Common myeloid progenitor, CD34-positive (primary cell): ENCODE data around the gene ZNF410.

ENCODE experiments used
- CTCF ChIA-PET: fragments of 350-600 bp; sonication (Branson Sonifier 250); formaldehyde crosslinking; loops from one replicate; lab custom pipeline; 2021; ENCODE audit warnings: antibody characterized with exemption; lab: Charles Lee
- POLR2A ChIA-PET: fragments of 350-600 bp; sonication (Branson Sonifier 250); formaldehyde crosslinking; loops from one replicate; lab custom pipeline; 2021; ENCODE audit warnings: antibody characterized with exemption; lab: Charles Lee
- DNase-seq, 3 donors: peaks; one replicate each; pipeline versions ENCODE4 v3.0.0 to v3.0.0-alpha.2; 2013
- H3K27ac ChIP-seq, 2 experiments: 1 replicate in 1 of 2; 2 replicates in 1 of 2; pipeline ENCODE4 v1.7.0; 2013; ENCODE audit warnings: inconsistent platforms in 2 of 2, low read length in 2 of 2, mild to moderate bottlenecking in 2 of 2, low read depth in 1 of 2, moderate library complexity in 1 of 2; ENCODE audit not compliant: severe bottlenecking in 2 of 2, insufficient read depth in 1 of 2, poor library complexity in 1 of 2
- H3K27me3 ChIP-seq, 5 experiments: replicated peaks in 2 of 5; 1 replicate in 3 of 5; 2 replicates in 2 of 5; pipeline versions ENCODE4 v1.6.1 to v1.7.0; 2013; ENCODE audit warnings: low read length in 4 of 5, mild to moderate bottlenecking in 2 of 5, moderate library complexity in 2 of 5, inconsistent platforms in 1 of 5; ENCODE audit not compliant: insufficient read depth in 5 of 5, control insufficient read depth in 4 of 5
- H3K36me3 ChIP-seq, 4 experiments: 1 replicate in 2 of 4; 2 replicates in 2 of 4; pipeline versions ENCODE4 v1.6.1 to v1.7.0; 2013; ENCODE audit warnings: low read length in 3 of 4, control low read depth in 1 of 4, mild to moderate bottlenecking in 1 of 4; ENCODE audit not compliant: control insufficient read depth in 4 of 4, insufficient read depth in 4 of 4
- H3K4me1 ChIP-seq, 4 experiments: 1 replicate in 3 of 4; 2 replicates in 1 of 4; pipeline versions ENCODE4 v1.6.1 to v1.7.1; 2013; ENCODE audit warnings: low read length in 3 of 4, mild to moderate bottlenecking in 3 of 4, control low read depth in 1 of 4, inconsistent platforms in 1 of 4, moderate library complexity in 1 of 4; ENCODE audit not compliant: control insufficient read depth in 4 of 4, insufficient read depth in 4 of 4; ENCODE audit errors: control extremely low read depth in 1 of 4
- H3K4me3 ChIP-seq, 7 experiments: 1 replicate in 4 of 7; 2 replicates in 3 of 7; pipeline versions ENCODE4 v1.5.1 to v1.7.0; 2013; ENCODE audit warnings: mild to moderate bottlenecking in 7 of 7, low read length in 6 of 7, moderate library complexity in 6 of 7, inconsistent platforms in 2 of 7, low read depth in 2 of 7, control low read depth in 1 of 7; ENCODE audit not compliant: insufficient read depth in 4 of 7, control insufficient read depth in 1 of 7; ENCODE audit errors: extremely low read depth in 1 of 7
- H3K9me3 ChIP-seq, 5 experiments: 1 replicate in 4 of 5; 2 replicates in 1 of 5; pipeline versions ENCODE4 v1.6.1 to v1.7.1; 2013; ENCODE audit warnings: low read length in 4 of 5, mild to moderate bottlenecking in 2 of 5, inconsistent platforms in 1 of 5, low read depth in 1 of 5, moderate library complexity in 1 of 5; ENCODE audit not compliant: control insufficient read depth in 4 of 5, insufficient read depth in 2 of 5; ENCODE audit errors: control extremely low read depth in 1 of 5
- WGBS: methylation state at CpG from one replicate; pipeline ENCODE4 v1.1.5; 2013; ENCODE audit not compliant: insufficient coverage; 5-methylcytosine and 5-hydroxymethylcytosine counted together

ZNF410 gene

GRCh38 chr14:73851000-73851399 lies 35.7 kb upstream of the ZNF410 start:
- Histone ChIP-seq H3K36me3 (no peaks in the 10 kb centered on the region), H3K4me1 (peaks cover 2 to 21% (median 16%) of the 10 kb centered on the region in 4 experiments), H3K27me3 (no peaks in the 10 kb centered on the region), H3K27ac (peak overlapping the region in 1 of 2 experiments; percentile 89), H3K4me3 (peak overlapping the region in 6 of 7 experiments; percentile 72 to 96 (median 84)), H3K9me3 (no peaks in the 10 kb centered on the region)
- DNase-seq: peak in 1 of 3 donors; percentile 9
- WGBS: 93% methylated on average over 6 of the region's 6 CpGs
- ChIA-PET POLR2A (no interaction called here), CTCF (interaction anchor here (0.6 to 2.6 kb wide), 9 partner anchors 11 to 363 kb away, joined by 3 to 9 read pairs (median 4); no protein-coding TSS in a partner anchor)

DNA sequence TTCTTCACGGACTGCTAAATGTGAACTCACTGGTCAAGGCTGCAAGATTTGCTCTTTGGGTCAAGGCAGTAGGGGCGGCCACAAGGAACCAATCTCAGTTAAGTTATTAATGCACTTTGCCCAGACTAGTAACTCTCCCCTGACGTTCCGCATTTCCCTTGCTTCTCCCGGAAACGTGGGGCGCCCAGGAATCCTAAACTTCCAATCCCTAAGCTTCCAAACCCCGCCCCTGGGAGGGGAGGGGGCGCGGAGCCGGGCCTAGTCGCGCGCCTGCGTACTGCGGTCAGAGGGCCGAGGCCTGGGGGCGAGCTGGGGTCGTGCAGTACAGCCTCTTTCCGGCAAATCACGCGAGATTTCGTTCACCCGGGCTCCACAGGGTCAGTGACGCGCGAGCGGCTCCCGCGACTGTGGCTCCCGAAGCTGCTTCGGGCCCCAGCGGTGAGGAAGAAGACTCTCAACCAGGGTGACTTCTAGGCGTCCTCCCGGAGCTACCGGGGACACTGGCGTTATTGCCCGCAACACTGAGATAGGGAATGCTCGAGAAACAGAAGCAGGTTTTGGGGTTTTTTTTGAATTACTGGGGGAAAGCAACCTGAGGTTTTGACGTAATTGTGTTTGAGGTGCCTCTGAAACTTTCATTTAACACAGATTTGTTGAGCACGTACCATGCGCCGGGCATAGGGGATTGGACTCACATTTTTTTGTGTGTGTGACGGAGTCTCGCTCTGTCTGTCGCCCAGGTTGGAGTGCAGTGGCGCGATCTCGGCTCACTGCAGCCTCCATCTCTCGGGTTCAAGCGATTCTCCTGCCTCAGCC lies 34.9 kb upstream of the ZNF410 start, which contains the start of gene PTGR2:
TSS of gene PTGR2 (plus strand) at position 265 of the 816 bp plus-strand sequence. CDS start 7,032 bp downstream, outside the sequence.
- H3K9me3 ChIP-seq: no peaks in the 10 kb centered on the region
- peak within 1 kb of the TSS; percentile 67 to 89 for H3K27ac ChIP-seq
- H3K4me1 ChIP-seq: peaks cover 2 to 21% (median 16%) of the 10 kb centered on the region in 4 experiments
- no peaks in the 10 kb centered on the region for H3K36me3 ChIP-seq
- DNase-seq: peak; percentile 97 to 98 (median 98)
- POLR2A ChIA-PET: interaction anchor here (0.7 to 1.3 kb wide), 3 partner anchors 8 to 120 kb away, joined by 3 to 6 read pairs (median 5); no protein-coding TSS in a partner anchor
- 2% methylated on average over 39 of the region's 51 CpGs for WGBS
- H3K4me3 ChIP-seq: peak within 1 kb of the TSS; percentile 53 to 96 (median 81)
- CTCF ChIA-PET: interaction anchor here (1.1 to 2.6 kb wide), 9 partner anchors 12 to 141 kb away, joined by 3 to 9 read pairs (median 4); no protein-coding TSS in a partner anchor
- H3K27me3 ChIP-seq: no peaks in the 10 kb centered on the region

GRCh38 chr14:73859145-73859544 lies 27.5 kb upstream of the ZNF410 start:
- Histone ChIP-seq H3K27me3 (no peaks in the 10 kb centered on the region), H3K9me3 (no peaks in the 10 kb centered on the region), H3K27ac (no peak overlapping the region), H3K4me3 (no peak overlapping the region), H3K36me3 (peaks cover 0 to 9% (median 3%) of the 10 kb centered on the region in 4 experiments), H3K4me1 (no peaks in the 10 kb centered on the region)
- CTCF ChIA-PET: no interaction called here
- peak in 2 of 3 donors; percentile 13 to 16 for DNase-seq
- POLR2A ChIA-PET: no interaction called here

DNA sequence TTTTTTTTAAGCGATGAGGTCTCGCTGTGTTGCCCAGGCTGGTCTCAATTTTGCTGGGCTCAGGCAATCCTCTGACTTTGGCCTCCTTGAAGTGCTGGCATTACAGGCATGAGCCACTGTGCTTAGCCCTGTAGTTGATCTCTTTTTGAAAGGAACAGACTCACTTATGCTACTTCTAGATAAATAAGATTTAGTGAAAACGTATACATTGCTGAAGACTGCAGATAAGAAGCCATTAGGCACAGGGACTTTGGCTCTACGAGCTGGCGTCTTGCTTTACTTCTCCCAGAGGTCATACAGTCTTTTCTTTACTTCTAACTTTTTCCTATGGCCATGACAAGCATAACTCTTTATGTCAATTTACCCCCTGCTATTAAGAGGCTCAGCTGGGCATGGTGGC lies 25.6 kb upstream of the ZNF410 start:
- no peaks in the 10 kb centered on the region for H3K9me3 ChIP-seq
- H3K27me3 ChIP-seq: no peaks in the 10 kb centered on the region
- no peak overlapping the region for H3K4me3 ChIP-seq
- CTCF ChIA-PET: no interaction called here
- 100% methylated on average over 1 of the region's 5 CpGs for WGBS
- peak in 2 of 3 donors; percentile 19 to 56 for DNase-seq
- POLR2A ChIA-PET: no interaction called here
- H3K4me1 ChIP-seq: no peaks in the 10 kb centered on the region
- no peak overlapping the region for H3K27ac ChIP-seq
- H3K36me3 ChIP-seq: peaks cover 0 to 13% (median 6%) of the 10 kb centered on the region in 4 experiments

DNA sequence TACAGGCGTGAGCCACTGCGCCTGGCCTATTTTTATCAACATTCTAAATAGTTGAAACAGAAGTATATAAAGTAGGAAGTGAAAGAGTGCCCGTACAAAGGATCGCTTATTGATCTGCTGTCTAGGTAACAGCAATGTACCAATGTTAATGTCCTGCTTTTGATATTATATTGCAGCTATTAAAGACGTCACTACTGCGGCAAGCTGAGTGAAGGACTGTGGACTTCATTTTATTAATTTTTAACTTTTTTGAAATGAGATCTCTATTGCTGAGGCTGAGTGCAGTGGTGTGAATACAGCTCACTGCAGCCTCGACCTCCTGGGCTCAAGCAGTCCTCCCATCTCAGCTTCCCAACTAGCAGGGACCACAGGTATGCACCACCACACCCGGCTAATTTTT lies 24.2 kb upstream of the ZNF410 start:
- WGBS: 98% methylated on average over 6 of the region's 8 CpGs
- CTCF ChIA-PET: no interaction called here
- H3K9me3 ChIP-seq: no peaks in the 10 kb centered on the region
- H3K36me3 ChIP-seq: peaks cover 0 to 13% (median 6%) of the 10 kb centered on the region in 4 experiments
- no peak overlapping the region for H3K4me3 ChIP-seq
- DNase-seq: no peak
- no peaks in the 10 kb centered on the region for H3K27me3 ChIP-seq
- H3K4me1 ChIP-seq: no peaks in the 10 kb centered on the region
- POLR2A ChIA-PET: no interaction called here
- H3K27ac ChIP-seq: no peak overlapping the region

DNA sequence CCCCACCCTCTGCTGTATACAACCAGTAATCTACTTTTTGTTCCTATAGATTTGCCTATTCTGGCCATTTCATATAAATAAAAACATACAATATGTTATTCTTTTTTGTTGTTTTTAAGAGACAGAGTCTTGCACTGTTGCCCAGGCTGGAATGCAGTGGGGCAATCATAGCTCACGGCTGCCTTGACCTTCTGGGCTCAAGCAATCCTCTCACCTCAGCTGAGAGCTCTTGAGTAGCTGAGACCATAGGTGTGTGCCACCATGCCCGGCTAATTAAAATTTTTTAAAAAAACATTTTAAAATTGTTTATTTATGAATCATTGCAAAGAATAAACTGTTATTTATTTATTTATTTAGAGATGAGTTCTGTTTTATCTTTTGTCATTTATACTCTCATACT lies 23.4 kb upstream of the ZNF410 start:
- ChIA-PET CTCF (interaction anchor here (1.1 kb wide), 1 partner anchor 146 kb away, joined by 4 read pairs; no protein-coding TSS in a partner anchor), POLR2A (no interaction called here)
- Histone ChIP-seq H3K4me1 (no peaks in the 10 kb centered on the region), H3K27me3 (no peaks in the 10 kb centered on the region), H3K27ac (no peak overlapping the region), H3K4me3 (no peak overlapping the region), H3K9me3 (no peaks in the 10 kb centered on the region), H3K36me3 (peaks cover 0 to 13% (median 6%) of the 10 kb centered on the region in 4 experiments)
- 88% methylated on average over 1 of the region's 2 CpGs for WGBS
- DNase-seq: no peak
